Caco-2 (cell line): ENCODE measurements around the gene SIX3. TPM values are rescaled to one million over a fixed set of nuclear protein-coding genes. Genes with fewer than 3 reads are reported as not detected.

Experiments
- BruUV-seq: library from RNA; stranded (reverse); fragments of 400-500 nt; replicated peaks from 2 replicates; lab custom pipeline; 2021; lab: Mats Ljungman, UMichigan
- CTCF ChIA-PET: fragments of 300-600 bp; sonication (Branson Sonifier 250); formaldehyde crosslinking; loops from one replicate; lab custom pipeline; 2022; ENCODE audit warnings: antibody characterized with exemption; lab: Charles Lee
- POLR2A ChIA-PET: fragments of 300-600 bp; sonication (Branson Sonifier 250); formaldehyde crosslinking; loops from one replicate; lab custom pipeline; 2022; ENCODE audit warnings: antibody characterized with exemption; lab: Charles Lee
- DNase-seq, 2 experiments: peaks; one replicate each; pipeline versions ENCODE4 v3.0.0 to v3.0.0-alpha.2; 2020 to 2022
- H3K27me3 ChIP-seq: replicated peaks from 2 replicates; pipeline ENCODE4 v1.6.0; 2011; ENCODE audit warnings: low read length; ENCODE audit not compliant: control insufficient read depth, insufficient read depth
- H3K36me3 ChIP-seq: 2 replicates; pipeline ENCODE4 v1.5.1; 2011; ENCODE audit warnings: low read length; ENCODE audit not compliant: control insufficient read depth, insufficient read depth
- H3K4me1 ChIP-seq: fragments of 250-450 bp; sonication (Bioruptor Pico); 2 replicates; pipeline ENCODE4 v1.5.1; 2020; ENCODE audit warnings: mild to moderate bottlenecking
- H3K4me3 ChIP-seq: 2 replicates; pipeline ENCODE4 v1.5.1; 2011; ENCODE audit warnings: low read depth, mild to moderate bottlenecking, control low read depth, low read length
- H3K9me3 ChIP-seq: fragments of 250-450 bp; sonication (Bioruptor Pico); 2 replicates; pipeline ENCODE4 v1.5.1; 2020; ENCODE audit warnings: mild to moderate bottlenecking, moderate library complexity
- H3K27ac Mint-ChIP-seq: one replicate; pipeline ENCODE4 v1.8.0; 2022; ENCODE audit warnings: mixed read lengths; ENCODE audit not compliant: unreplicated experiment
- H3K27me3 Mint-ChIP-seq: one replicate; pipeline ENCODE4 v1.8.0; 2022; ENCODE audit warnings: mixed read lengths; ENCODE audit not compliant: insufficient read depth, unreplicated experiment
- H3K36me3 Mint-ChIP-seq: one replicate; pipeline ENCODE4 v1.8.0; 2022; ENCODE audit warnings: mild to moderate bottlenecking, mixed read lengths; ENCODE audit not compliant: insufficient read depth, unreplicated experiment
- H3K4me1 Mint-ChIP-seq: one replicate; pipeline ENCODE4 v1.8.0; 2022; ENCODE audit warnings: low read depth, mixed read lengths; ENCODE audit not compliant: unreplicated experiment
- H3K4me3 Mint-ChIP-seq: one replicate; pipeline ENCODE4 v1.8.0; 2022; ENCODE audit warnings: mild to moderate bottlenecking, moderate library complexity, mixed read lengths; ENCODE audit not compliant: unreplicated experiment
- H3K9me3 Mint-ChIP-seq: one replicate; pipeline ENCODE4 v1.8.0; 2022; ENCODE audit warnings: mixed read lengths; ENCODE audit not compliant: unreplicated experiment
- intact Hi-C: fragments of 100-400 bp; cut with micrococcal nuclease; formaldehyde crosslinking; loops from one replicate; pipeline ENCODE4 v1.10.0; 2022; ENCODE audit not compliant: unreplicated experiment
- total RNA-seq: library from RNA; stranded (reverse); gene quantifications from 2 replicates; pipeline ENCODE4 v1.2.3, GENCODE V29; 2022
- TF ChIP-seq, protein P1 (sequence below), 2 experiments: fragments of 200-600 bp in 1 of 2; IDR thresholded peaks; 1 replicate in 1 of 2; 2 replicates in 1 of 2; pipeline versions ENCODE4 v1.5.1 to v1.8.0; 2011 to 2022; ENCODE audit warnings: antibody characterized with exemption in 1 of 2, control low read depth in 1 of 2, inconsistent platforms in 1 of 2, low read depth in 1 of 2, low read length in 1 of 2, mild to moderate bottlenecking in 1 of 2, moderate library complexity in 1 of 2; ENCODE audit not compliant: insufficient read depth in 1 of 2, severe bottlenecking in 1 of 2, unreplicated experiment in 1 of 2

Gene SIX3
- total RNA-seq, 1 experiment from 2014 or later = not detected

DNA sequence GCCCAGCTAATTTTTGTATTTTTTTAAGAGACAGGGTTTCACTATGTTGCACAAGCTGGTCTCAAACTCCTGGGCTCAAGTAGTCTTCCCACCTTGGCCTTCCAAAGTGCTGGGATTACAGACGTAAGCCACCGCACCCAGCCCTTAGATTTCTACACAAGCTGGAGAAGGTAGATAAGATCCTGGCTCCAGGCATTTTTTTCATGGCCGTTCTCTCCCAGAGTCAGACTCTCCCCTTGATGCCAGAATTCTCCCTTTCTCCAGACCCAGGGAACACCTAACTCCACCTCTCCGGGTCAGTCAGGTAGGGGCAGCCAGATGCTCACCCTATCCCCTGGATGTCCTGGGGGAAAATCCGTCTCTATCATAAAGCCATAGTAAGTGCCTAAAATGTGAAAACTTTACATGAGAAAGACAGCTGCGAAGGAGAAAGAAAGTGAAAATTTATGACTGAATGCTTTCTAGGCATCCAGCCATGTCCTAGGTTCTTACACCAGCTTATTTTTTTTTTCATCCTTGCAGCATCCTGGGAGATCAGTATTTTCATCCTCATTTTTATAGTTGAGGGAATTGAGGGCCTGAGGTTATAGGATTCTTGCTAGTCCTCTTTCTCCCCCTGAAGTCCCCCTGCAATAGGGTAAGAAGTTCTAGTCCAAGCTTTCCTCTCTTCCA is 16.3 kb downstream of the SIX3 start:
- H3K4me1 ChIP-seq = no peaks in the 10 kb centered on the region
- Mint-ChIP-seq H3K9me3 (no peaks in the 10 kb centered on the region), H3K27me3 (peaks cover 5% of the 10 kb centered on the region), H3K36me3 (no peaks in the 10 kb centered on the region), H3K27ac (no peak overlapping the region), H3K4me3 (no peak overlapping the region), H3K4me1 (peaks cover 5% of the 10 kb centered on the region)
- DNase-seq = no peak
- TF ChIP-seq, protein P1, sequence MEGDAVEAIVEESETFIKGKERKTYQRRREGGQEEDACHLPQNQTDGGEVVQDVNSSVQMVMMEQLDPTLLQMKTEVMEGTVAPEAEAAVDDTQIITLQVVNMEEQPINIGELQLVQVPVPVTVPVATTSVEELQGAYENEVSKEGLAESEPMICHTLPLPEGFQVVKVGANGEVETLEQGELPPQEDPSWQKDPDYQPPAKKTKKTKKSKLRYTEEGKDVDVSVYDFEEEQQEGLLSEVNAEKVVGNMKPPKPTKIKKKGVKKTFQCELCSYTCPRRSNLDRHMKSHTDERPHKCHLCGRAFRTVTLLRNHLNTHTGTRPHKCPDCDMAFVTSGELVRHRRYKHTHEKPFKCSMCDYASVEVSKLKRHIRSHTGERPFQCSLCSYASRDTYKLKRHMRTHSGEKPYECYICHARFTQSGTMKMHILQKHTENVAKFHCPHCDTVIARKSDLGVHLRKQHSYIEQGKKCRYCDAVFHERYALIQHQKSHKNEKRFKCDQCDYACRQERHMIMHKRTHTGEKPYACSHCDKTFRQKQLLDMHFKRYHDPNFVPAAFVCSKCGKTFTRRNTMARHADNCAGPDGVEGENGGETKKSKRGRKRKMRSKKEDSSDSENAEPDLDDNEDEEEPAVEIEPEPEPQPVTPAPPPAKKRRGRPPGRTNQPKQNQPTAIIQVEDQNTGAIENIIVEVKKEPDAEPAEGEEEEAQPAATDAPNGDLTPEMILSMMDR (IDR thresholded peaks at IDR 0.05; ENCODE audit: insufficient read depth in 1 of 2, low read depth in 1 of 2, low read length in 1 of 2, severe bottlenecking in 1 of 2, unreplicated experiment in 1 of 2) = no peak
- intact Hi-C loops = loop anchor here (5.0 kb wide), 2 partner anchors 185 to 915 kb away; no protein-coding TSS in a partner anchor
- ChIA-PET CTCF (interaction anchor here (0.9 to 1.4 kb wide), 2 partner anchors 478 to 536 kb away, joined by 3 read pairs; no protein-coding TSS in a partner anchor), POLR2A (no interaction called here)
- no peaks in the 10 kb centered on the region; the same call in 1 of the 2 replicates for H3K27me3 ChIP-seq
- H3K4me3 ChIP-seq = no peak overlapping the region
- no peaks in the 10 kb centered on the region for H3K36me3 ChIP-seq
- BruUV-seq = no TSS peak
- H3K9me3 ChIP-seq = no peaks in the 10 kb centered on the region

DNA sequence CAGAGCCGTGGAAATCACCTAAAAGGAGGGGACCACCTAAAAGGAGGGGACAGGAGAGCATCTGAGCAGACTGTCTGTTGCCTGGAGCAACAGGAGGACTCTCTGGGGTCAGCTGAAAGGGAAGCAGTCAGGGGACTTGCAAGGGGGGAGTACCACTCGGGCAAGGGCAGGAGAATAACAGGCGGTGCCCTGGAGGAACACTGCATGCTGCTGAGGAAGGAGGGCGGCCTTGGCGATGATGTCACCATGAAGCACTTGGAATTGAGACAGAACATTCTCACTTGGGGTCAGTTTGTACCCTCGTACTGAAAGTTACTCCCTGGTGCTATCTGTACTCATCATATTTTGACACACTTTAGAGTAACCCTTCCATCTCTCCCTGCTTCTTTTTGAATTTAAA is 18.4 kb downstream of the SIX3 start:
- peaks cover 15% of the 10 kb centered on the region for H3K27me3 Mint-ChIP-seq
- POLR2A ChIA-PET = no interaction called here
- H3K4me1 ChIP-seq = no peaks in the 10 kb centered on the region
- no peak for DNase-seq
- peaks cover 5% of the 10 kb centered on the region for H3K4me1 Mint-ChIP-seq
- H3K4me3 Mint-ChIP-seq = no peak overlapping the region
- H3K36me3 Mint-ChIP-seq = no peaks in the 10 kb centered on the region
- CTCF ChIA-PET = no interaction called here
- intact Hi-C loops = loop anchor here (5.0 kb wide), 2 partner anchors 188 to 918 kb away; no protein-coding TSS in a partner anchor
- H3K4me3 ChIP-seq = no peak overlapping the region
- no peaks in the 10 kb centered on the region; the same call in 1 of the 2 replicates for H3K27me3 ChIP-seq
- no peaks in the 10 kb centered on the region for H3K9me3 Mint-ChIP-seq
- TF ChIP-seq, protein P1 (IDR thresholded peaks at IDR 0.05; ENCODE audit: insufficient read depth in 1 of 2, low read depth in 1 of 2, low read length in 1 of 2, severe bottlenecking in 1 of 2, unreplicated experiment in 1 of 2) = no peak
- no peak overlapping the region for H3K27ac Mint-ChIP-seq
- no peaks in the 10 kb centered on the region for H3K9me3 ChIP-seq
- H3K36me3 ChIP-seq = no peaks in the 10 kb centered on the region
- no TSS peak for BruUV-seq

DNA sequence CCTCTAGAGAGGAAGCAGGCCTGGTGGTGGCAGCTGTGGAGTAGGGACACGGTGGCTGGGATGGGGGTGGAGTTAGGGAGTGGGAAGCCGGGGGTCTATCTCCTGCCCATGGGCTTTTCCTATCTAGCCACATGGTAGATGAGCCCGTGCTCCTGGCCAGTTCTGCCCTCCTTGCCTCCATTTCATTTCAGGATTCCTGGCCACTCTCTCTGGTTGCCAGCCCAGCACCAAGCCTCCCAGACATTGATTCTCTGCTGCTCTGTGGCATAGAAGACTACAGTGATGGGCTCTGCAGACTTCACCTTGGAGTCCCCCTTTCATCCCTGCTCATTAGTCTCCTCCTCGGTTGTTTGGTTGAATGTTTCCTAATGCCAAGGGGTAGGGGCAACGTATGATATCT is 19.4 kb downstream of the SIX3 start:
- Mint-ChIP-seq H3K27ac (no peak overlapping the region), H3K4me1 (no peaks in the 10 kb centered on the region), H3K36me3 (no peaks in the 10 kb centered on the region), H3K4me3 (no peak overlapping the region), H3K9me3 (no peaks in the 10 kb centered on the region), H3K27me3 (peaks cover 15% of the 10 kb centered on the region)
- no peak for DNase-seq
- Histone ChIP-seq H3K4me1 (no peaks in the 10 kb centered on the region), H3K4me3 (no peak overlapping the region), H3K36me3 (no peaks in the 10 kb centered on the region), H3K9me3 (no peaks in the 10 kb centered on the region), H3K27me3 (no peaks in the 10 kb centered on the region; the same call in 1 of the 2 replicates)
- intact Hi-C loops = no loop called here
- POLR2A ChIA-PET = no interaction called here
- TF ChIP-seq, protein P1 (IDR thresholded peaks at IDR 0.05; ENCODE audit: insufficient read depth in 1 of 2, low read depth in 1 of 2, low read length in 1 of 2, severe bottlenecking in 1 of 2, unreplicated experiment in 1 of 2) = no peak
- BruUV-seq = no TSS peak
- CTCF ChIA-PET = no interaction called here
